HG03469 (cell line): ENCODE results near the gene RGMB.
"Not testable (repeated sequence)": the region's sequence is repeated elsewhere in the genome, so short reads cannot be mapped to it uniquely, and the experiment has no call there.

Experiments used
- ATAC-seq: cut with Tn5 transposase; IDR thresholded peaks from one replicate; pipeline ENCODE4 v1.9.1; 2021; ENCODE audit warnings: mild to moderate bottlenecking, moderate library complexity, moderate number of reproducible peaks; ENCODE audit not compliant: unreplicated experiment

The RGMB gene, protein sequence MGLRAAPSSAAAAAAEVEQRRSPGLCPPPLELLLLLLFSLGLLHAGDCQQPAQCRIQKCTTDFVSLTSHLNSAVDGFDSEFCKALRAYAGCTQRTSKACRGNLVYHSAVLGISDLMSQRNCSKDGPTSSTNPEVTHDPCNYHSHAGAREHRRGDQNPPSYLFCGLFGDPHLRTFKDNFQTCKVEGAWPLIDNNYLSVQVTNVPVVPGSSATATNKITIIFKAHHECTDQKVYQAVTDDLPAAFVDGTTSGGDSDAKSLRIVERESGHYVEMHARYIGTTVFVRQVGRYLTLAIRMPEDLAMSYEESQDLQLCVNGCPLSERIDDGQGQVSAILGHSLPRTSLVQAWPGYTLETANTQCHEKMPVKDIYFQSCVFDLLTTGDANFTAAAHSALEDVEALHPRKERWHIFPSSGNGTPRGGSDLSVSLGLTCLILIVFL

DNA sequence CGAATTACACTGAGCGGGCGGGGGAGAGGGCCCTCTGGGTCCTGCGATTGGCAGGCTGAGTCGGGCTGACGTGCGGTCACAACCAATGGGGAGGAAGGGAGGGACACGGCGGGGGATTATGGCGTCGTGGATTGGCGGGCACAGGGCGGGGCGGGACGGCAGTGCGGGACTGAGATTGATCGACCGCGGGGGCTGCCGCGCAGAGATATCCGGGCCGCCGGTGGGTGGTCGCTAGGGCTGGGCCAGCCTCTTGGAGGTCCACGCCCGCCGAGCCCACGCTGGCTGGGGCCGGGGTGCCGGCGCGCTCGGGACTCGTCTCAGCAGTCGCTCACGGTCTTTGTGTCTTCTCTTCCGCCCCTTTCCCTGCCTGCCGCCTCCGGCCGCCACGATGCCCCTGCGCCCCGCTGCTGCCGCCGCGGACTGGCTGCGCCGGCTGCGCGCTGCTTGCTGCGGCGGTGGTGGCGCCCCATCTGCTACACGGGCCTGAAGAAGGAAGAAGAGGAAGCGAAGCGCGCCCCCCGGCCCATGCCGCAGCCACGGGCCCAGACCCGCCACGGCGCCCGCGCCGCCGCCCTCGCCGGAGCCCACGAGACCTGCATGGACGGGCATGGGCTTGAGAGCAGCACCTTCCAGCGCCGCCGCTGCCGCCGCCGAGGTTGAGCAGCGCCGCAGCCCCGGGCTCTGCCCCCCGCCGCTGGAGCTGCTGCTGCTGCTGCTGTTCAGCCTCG is at the start of gene RGMB:
RGMB (plus strand) TSS at position 200 of the 728 bp plus-strand sequence; CDS start at position 608, 408 bp downstream.
- peak; percentile 60 for ATAC-seq

DNA sequence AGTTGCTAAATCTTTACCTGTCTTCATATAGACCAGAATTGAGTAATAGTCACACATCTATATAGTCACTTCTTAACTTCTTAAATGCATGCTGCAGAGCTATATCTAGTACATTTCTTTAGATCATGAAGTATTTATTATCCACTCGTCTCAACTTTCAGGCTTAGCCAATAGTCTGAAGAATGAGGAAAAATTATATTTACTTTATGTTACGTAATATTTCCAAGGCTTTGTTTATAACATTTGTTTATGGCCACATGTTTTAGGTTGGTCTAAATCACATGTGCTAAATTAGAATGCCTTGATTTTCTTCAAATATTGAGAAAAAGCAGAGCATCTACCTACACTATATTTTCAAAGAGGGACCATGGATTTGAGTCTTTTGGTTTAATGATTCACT is 47.2 kb upstream of the RGMB start:
- no peak for ATAC-seq

DNA sequence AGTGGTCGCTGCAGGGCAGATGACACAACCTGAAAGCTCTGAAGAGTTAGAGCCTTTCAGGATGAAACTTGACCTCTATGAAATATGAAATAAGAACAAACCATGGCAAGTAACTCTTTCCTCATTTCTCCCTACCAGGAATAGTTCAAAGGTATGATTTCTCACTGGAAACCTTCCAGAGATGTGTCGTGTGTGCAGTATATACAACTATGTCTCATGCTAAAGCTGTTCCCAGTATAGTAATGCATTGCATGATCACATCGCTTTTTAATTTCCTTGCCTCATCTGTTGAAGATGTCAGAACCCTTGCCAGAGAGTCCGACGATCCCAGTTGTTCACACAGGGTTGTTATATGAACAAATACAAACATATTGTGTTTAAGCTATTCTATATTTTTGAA is 45.8 kb upstream of the RGMB start:
- ATAC-seq = no peak

DNA sequence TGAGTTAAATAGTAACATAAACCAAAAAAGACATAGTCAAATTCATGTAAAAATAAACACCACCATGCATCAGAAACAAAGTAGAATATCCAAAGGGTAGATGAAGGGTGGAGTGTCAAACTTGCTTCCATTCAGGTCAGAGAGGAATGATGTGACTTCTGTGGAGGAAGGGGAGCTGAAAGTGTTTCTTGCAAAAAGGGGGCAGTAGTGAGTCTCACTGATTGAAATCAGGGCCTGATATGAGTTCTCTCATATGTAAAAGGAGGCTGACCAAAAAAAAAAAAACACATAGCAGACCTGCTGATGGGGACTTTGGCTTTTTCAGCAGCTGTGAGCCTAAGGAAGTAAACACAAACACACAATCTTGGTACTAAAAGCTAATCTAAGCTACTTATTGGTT is 38.8 kb upstream of the RGMB start:
- ATAC-seq = no peak

DNA sequence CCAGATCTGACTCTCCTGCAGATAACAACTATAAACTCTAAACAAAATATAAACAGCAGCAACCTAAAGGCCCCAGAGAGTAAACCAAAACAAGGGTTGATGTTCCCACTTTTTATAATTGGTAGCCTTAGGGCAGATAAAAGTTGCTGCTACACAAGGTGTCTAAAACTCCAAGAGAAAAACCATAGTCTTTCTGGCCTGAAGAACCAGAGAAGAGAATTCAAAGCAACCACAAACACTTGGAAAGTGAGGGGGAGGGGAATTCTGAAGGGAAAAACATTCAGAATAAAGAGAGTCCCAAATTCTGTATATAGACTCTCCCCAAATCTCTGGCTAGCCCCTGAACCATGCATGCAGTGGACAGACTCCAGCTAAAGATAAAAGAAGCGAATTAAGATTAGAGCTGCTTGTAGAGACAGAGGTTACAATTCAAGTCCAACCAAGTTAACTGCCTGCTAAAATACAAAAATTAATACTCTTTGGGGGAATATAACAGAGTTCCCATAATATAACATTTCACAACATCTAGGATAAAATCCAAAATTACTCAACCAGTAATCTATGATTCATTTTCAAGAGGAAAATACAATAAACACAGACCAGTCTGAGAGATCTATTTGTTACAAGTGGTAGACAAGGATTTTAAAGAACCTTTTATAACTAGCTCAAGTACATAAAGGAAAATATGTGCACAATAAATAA is 37.5 kb upstream of the RGMB start:
- ATAC-seq = no peak

DNA sequence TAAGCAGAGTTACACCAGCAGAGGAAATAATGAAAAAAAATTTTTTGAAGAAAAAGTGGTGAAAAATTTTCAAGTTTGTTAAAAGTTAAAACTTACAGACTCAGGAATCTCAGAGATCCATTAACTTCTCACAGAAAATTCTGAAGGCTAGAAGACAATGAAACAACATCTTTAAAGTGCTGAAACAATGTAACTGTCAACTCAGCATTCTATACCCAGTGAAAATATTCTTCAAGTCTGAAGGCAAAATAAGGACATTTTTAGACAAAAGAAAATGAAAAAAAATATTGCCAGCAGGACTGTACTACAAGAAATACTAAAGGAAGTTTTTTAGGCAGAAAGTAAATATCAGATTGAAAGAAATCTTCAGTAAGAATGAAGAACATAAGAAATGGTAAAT is 36.7 kb upstream of the RGMB start:
- ATAC-seq = no peak

DNA sequence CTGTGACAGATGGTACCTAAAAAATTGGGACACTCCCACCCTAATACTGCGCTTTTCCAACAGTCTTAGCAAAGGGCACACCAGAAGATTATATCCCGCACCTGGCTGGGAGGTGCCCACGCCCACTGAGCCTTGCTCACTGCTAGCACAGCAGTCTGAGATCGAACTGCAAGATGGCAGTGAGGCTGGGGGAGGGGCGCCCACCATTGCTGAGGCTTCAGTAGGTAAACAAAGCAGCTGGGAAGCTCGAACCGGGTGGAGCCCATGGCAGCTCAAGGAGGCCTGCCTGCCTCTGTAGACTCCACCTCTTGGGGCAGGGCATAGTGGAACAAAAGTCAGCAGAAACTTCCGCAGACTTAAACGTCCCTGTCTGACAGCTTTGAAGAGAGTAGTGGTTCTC is 36.0 kb upstream of the RGMB start:
- ATAC-seq = not testable (repeated sequence)

DNA sequence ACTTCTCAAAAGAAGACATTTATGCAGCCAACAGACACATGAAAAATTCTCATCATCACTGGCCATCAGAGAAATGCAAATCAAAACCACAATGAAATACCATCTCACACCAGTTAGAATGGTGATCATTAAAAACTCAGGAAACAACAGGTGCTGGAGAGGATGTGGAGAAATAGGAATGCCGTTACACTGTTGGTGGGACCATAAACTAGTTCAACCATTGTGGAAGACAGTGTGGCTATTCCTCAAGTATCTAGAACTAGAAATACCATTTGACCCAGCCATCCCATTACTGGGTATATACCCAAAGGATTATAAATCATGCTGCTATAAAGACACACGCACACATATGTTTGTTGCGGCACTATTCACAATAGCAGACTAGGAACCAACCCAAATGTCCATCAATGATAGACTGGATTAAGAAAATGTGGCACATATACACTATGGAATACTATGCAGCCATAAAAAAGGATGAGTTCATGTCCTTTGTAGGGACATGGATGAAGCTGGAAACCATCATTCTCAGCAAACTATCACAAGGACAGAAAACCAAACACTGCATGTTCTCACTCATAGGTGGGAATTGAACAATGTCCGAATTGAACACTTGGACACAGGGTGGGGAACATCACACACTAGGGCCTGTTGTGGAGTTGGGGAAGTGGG is 34.8 kb upstream of the RGMB start:
- ATAC-seq = not testable (repeated sequence)

DNA sequence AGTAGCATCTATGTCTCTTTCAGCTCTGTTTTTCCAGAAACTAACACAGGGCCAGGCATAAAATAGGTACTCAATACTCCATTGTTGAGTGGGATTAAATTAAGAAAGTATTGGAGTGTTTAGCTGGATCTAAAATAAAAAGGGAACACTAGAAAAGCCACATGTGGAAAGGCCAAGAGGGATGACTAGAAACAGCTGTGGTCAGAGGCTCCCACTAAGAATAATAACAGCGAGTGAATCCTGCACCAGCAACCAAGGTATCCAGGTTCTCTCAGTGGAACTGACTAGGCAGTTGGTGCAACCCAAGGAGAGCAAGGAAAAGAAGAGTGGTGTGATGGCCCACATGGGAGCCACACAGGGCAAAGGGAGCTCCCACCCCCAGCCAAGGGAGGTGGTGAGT is 31.5 kb upstream of the RGMB start:
- no peak for ATAC-seq

DNA sequence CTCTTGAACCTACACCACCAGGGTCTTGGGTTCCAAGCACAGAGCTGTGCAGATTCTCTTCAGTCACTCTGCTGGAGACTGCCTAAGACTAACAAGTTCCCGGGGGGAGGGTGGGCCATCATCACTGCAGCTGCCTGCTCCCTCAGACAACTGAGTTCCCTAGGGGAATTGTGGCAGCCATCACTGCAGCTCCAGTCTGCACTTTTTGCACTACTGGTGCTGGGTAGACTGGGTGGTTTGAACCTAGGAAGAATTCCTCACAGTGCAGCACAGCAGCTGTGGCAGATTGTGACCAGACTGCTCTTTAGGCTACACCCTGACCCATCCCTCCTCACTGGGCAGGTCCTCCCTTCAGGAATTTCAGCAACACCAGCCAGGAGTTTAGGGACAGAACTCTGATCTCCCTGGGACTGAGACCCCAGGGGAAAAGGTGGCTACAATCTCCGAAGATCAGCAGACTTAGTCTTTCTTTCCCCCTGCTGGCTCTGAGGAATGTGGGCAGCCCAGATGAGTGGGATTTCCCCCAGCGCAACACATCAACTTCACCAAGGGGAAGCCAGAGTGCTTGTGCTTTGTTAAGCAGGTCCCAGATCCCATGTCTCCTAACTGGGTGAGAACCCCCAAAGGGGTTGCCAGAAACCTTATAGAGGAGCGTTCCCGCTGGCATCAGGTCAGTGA is 30.9 kb upstream of the RGMB start:
- no peak for ATAC-seq

DNA sequence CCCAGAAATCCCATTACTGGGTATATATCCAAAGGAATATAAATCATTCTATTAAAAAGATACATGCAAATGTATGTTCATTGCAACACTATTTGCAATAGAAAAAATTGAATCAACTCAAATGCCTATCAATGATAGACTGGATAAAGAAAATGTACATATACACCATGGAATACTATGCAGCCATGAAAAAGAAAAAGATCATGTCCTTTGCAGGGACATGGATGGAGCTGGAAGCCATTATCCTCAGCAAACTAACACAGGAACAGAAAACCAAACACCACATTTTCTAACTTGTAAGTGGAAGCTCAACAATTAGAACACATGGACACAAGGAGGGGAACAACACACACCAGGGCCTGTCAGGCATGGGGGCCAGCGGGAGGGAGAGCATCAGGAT is 25.2 kb upstream of the RGMB start:
- not testable (repeated sequence) for ATAC-seq

DNA sequence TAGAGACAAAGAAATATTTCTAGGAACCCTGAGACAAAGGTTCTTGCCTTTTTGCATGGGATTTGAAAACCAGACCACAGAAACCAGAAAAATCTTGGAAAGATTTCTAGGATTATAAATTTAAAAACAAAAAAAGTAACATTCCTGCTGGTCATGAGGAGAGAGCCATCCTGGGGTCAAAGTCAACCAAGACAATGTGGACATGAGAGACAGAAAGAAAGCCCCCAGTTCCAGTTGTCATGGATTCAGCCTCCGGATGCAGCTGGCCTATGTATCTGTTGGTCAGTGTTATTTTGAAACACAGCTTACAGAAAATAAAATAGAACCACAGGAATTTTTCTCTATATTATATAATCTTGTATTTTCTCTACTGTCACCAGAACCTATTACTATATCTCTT is 24.4 kb upstream of the RGMB start:
- ATAC-seq = no peak

DNA sequence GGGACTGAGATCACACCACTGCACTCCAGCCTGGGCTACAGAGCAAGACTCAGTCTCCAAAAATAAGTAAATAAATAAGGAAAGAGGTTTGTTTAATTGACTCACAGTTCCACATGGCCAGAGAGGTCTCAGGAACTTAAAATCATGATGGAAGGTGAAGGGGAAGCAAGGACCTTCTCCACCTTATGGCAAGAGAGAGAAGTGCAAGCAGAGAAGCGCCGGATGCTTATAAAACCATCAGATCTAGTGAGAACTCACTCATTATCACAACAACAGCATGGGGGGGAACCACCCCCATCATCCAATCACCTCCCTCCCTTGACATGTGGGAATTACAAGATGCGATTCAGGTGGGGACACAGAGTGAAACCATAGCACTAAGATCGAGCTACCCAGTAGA is 22.8 kb upstream of the RGMB start:
- peak; percentile 85 for ATAC-seq

DNA sequence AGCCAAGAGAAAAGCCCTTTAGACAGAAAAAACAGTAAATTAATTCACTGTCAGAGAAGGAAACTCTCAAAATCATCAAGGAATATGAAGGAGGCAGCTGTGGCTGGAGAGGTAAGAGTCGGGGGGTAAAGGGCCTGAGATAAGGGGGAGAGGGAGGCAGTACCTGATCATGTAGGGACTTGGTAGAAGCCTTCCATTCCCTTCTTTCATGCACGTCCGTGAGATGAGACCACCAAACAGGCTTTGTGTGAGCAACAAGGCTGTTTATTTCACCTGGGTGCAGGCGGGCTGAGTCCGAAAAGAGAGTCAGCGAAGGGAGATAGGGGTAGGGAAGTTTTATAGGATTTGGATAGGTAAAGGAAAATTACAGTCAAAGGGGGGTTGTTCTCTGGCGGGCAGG is 21.1 kb upstream of the RGMB start:
- not testable (repeated sequence) for ATAC-seq

DNA sequence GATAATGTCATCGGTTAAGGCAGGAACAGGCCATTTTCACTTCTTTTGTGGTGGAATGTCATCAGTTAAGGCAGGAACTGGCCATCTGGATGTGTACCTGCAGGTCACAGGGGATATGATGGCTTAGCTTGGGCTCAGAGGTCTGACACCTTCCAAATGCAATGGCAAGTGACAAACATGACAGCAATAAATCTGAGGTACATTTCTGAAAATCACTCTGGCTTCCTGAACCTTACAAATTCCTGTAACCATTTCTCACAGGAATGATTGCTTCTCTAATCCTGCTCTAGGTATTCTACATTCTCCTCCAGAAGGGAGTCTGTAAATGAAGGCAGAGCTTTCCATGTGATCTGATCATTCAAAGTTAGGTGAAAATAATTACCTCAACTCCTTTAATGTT is 20.7 kb upstream of the RGMB start:
- ATAC-seq = not testable (repeated sequence)

DNA sequence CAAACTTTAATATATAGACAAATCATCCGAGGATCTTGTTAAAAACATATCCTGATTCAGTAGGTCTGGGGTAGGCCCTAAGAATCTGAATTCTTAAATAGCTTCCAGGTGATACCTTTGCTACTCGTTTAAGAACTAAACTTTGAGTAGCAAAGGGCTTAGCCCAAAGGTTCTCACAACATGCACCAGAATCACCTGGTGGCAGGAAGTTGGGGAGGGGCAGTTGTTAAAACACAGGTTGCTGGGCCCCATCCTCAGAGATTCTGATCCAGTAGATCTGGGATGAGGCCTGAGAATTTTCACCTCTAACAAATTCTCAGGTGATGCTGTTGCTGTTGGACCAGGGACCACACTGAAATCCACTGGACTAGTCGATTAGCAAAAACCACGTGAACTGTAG is 20.0 kb upstream of the RGMB start:
- ATAC-seq = no peak

DNA sequence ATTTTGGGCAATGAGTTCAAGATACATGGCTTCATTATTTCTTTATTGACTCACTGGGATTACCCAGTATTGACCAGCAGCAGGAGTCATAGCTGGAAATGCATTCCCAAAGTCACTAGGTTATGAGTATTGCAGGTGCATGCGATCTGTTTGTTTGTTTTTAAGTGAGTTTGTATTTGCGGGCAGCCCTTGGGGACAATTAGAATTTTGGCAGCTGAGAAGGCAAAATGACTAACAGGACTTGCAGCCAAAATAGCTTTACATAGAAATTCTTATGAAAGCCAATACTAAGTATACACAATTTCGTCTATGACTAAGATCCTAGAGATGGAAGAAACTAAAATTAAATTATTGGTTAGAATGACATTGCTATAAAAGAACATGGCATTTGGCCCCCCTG is 18.1 kb upstream of the RGMB start:
- no peak for ATAC-seq

DNA sequence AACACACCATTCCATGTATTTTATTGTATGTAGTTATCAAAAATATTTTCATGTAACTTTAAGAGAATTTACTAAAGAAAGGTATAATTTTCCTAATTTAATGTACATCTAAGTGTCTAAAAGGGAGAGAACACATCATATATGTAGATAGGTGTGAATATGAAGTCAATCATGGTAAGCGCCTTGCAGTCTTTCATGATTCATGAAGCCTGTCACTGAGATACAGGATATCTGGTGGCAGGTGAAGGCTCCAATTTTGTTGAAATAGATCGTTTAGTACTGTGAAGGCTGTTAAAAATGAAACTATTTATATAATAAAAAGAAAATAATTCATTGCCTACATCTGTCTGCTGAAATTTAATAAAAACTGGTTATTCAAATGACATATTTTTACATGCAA is 15.5 kb upstream of the RGMB start:
- ATAC-seq = no peak

DNA sequence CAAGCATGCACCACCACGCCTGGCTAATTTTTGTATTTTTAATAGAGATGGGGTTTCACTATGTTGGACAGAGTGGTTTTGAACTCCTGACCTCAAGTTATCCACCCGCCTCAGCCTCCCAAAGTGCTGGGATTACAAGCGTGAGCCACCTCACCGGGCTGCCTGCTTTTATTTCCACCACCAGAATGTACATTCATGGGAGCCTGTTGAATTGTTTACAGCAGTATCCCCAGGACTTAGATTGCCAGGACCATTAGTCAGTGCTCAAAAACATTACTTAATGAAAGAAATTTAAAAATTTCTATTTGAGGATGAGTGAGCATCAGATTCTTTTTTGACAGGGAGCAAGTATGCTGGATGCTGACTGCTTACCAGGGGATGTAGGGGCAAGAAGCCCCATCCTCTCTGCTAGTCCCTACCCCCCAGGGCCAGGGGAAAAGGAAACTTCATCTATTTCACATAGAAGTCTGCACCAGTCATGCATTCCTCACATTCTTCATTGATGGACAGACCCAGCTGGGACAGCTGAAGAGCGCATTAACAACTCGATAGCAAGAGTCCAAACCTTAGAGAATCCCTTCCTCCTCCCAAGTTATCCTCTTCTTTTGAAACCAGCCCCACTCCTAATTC is 10.3 kb upstream of the RGMB start:
- no peak for ATAC-seq

DNA sequence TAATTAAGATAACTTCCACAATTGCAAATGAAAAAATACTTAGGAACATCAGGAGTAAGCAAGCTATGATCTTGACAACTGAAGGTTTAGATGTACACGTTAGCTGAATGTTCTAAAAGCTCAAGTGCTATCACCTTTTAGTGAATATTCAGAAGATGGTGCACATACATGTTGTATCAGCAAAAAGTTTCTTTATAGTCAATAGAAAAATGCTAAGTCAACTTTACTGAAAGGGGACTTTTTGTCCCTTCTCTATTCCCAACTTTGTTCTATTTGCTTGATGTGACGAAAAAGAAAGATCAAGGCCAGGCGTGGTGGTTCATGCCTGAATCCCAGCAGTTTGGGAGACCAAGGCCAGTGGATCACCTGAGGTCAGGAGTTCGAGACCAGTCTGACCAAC is 7.6 kb upstream of the RGMB start:
- no peak for ATAC-seq
